ENCODE measurements around the gene MB21D2.

DNA sequence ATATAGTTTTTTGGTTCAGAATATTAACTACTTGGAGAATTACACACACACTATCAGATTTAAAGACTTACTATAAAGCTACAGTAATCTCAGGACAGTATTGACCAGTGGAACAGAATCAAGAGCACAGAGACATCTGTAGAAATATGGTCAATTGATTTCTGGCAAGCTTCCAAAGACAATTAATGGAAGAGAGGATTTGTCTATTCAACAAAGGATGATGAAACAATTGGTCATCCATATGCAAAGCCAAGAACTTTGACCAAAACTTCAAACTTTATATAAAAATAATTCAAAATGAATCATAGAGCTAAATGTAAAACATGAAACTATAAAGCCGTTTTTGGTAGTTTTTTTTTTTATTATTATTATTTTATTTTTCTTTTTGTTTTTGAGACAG is 29.8 kb upstream of the MB21D2 start:
- TF ChIP-seq CEBPB (IDR thresholded peaks at IDR 0.05) (no peak), EP300 (IDR thresholded peaks at IDR 0.05; ENCODE audit: borderline replicate concordance) (no peak), YY1 (IDR thresholded peaks at IDR 0.05; ENCODE audit: low read depth) (no peak)
